GM13976 (cell line): ENCODE results near the gene MIGA1.

Source experiments
- DNase-seq: peaks from one replicate; pipeline ENCODE4 v3.0.0; 2012; ENCODE audit warnings: low spot score
- CTCF ChIP-seq: IDR thresholded peaks from 2 replicates; pipeline ENCODE4 v1.5.1; 2012; ENCODE audit warnings: borderline replicate concordance, mild to moderate bottlenecking; ENCODE audit not compliant: insufficient read depth; ENCODE audit errors: extremely low read depth, missing control alignments, control extremely low read depth
- in situ Hi-C: fragments of 300-500 bp; cut with MboI; formaldehyde crosslinking; loops from one replicate; pipeline ENCODE4 v1.12.0; 2022; ENCODE audit warnings: low sequenced_read_pairs, mixed read lengths, inconsistent platforms; ENCODE audit not compliant: unreplicated experiment

Gene MIGA1

DNA sequence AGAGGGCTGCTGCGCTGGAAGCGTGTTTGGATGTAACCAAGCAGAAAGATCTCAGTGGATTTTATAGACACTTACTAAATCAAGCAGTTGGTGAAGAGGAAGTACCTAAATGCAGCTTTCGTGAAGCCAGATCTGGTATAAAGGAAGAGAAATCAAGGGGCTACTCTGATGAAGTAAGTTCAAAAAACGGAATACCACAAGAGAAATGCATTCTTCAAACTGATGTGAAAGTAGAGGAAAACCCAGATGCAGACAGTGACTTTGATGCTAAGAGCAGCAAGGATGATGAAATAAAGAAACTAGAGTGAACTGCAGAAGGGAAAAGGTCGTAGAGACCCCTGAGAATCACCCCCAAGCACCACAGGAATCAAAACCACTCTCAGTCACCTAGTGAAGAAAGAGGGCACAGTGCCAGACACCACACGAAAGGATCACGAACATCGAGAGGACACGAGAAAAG is 68.2 kb downstream of the MIGA1 start:
- in situ Hi-C loops: no loop called here
- no peak for DNase-seq
- no peak for TF ChIP-seq CTCF

DNA sequence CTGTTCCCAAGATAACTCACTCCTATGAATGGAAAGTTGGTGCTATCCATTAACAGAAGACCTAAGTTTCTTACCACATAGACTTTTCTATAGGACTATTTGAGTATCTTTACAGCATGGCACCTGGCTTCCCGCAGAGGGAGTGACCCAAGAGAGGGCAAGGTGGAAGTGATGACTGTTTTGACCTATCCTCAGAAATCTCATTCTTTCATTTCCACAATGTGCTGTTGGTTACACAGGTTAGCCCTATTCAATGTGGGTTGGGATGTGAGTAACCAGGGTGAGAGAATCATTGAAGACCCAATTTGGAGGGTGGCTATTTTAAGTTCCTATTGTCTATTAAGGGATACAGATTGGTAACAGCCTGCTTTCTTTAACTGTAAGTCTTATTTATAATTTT is 70.6 kb downstream of the MIGA1 start:
- DNase-seq: no peak
- in situ Hi-C loops: no loop called here
- no peak for TF ChIP-seq CTCF

DNA sequence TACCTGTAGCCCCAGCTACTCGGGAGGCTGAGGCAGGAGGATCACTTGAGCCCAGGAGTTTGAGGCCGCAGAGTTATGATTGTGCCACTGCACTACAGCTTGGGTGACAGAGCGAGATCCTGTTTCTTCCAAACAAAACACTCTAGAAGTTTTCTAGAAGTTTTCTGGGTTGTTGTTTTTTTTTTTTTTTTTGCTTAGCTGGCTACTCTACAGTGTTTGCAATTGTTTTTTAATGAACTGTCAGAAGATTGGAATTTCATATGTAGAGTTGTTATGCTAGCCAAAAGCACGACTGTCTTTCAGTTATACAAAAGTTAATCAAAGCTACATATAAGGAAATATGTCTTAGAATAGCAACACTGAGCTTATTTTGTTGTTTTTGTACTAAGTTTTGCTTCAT is 78.1 kb downstream of the MIGA1 start:
- in situ Hi-C loops: no loop called here
- DNase-seq: no peak
- no peak for TF ChIP-seq CTCF

- in situ Hi-C loops: no loop called here
- no peak for DNase-seq
- TF ChIP-seq CTCF: no peak
These were observed 79.3 kb downstream of the MIGA1 start for GRCh38 chr1:77858725-77859124.

DNA sequence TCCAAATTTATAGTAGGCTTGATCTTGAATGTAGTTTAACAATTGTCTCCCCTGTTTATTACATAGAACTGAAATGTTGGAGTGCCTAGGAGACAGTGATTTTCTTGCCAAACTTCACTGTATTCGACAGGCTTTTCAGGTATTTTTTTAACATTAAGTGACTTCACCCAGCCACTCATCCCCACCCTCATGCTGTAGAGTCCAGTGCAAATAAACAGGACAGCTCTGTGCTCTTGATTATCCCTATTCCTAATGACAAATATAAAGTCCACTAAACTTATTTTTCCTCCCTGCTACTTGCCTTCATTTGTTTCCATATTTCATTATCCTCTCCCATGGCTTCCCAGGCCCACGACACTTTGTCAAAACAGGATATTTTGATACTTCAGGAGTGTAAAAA is 79.8 kb downstream of the MIGA1 start:
- TF ChIP-seq CTCF: no peak
- in situ Hi-C loops: no loop called here
- no peak for DNase-seq

DNA sequence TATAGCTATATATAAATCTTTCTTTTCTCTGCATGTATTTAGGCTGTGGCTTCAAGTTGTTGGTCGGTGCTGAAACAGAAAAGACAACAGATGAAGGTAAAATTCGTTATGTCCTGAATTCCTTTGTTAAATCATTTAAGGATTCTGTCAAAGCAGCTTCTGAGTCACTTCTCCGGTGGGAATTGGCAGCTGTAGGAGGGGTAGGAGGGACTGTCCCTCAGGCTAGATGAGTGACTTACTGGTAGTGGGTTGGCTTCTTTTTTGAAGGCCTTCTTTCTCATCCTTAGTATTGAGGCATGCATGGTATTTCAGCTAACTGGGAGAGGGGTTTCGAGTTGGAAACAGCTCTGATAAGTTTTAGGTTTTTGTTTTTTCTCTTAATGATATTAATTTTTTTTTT is 86.8 kb downstream of the MIGA1 start:
- no peak for DNase-seq
- no peak for TF ChIP-seq CTCF
- in situ Hi-C loops: no loop called here

DNA sequence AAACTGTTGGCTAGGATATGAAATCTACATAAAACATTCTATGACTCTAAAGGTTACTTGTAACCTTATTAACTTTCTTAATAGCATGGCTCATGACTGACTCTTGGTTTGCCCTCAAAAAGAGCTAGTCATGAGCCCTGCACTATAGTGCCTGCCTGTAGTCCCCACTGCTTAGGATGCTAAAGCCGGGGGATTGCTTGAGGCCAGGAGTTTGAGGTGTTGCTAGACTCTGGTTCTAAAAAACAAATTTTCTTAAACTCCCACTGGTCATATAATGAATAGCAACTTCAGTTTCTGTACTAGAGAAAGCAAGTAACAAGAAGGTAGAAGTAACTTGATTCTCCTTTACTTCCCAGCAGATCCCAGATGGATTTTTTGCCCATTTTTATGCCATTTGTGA is 93.2 kb downstream of the MIGA1 start:
- no peak for DNase-seq
- in situ Hi-C loops: no loop called here
- TF ChIP-seq CTCF: no peak
